Measurements from ENCODE around the gene VSTM4.

DNA sequence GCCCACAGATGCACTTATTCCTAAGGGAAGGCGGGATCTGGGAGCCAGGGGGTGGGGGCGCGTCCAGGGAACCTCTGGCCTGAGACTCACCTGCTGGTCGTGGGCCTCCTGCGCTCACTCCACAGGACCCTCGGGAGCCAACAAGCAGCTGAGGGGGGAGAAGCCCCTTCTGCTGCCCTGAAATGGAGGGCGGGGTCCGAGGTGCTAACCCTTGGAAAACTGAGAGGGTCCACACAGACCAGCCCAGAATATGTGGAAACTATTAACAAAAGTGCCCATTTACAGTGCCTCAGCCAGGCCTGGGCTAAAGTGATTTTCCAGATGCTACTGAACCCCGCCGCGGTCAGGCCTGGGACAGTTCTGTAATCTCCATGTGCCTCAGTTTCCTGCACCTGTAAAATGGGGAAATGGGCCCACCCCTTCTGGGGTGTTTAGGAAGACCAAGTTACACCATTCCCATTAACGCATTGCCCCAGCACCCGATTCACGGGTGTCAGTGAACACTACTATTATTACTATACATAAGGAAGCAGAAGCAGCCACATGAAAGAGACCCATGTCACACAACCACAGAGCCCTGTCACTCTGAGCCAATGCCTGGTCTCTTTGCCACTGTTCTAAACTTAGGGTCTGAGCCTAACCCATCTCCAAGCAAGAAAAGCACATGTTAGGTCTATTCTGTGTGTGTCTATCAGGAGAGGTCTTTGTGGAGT is 630 bp upstream of the VSTM4 start:
- no peak for TF ChIP-seq CTCF (IDR thresholded peaks at IDR 0.05; ENCODE audit: insufficient read depth, low read length)
- no peak for TF ChIP-seq POLR2AphosphoS5 (IDR thresholded peaks at IDR 0.05; ENCODE audit: low read depth)
- TF ChIP-seq REST (IDR thresholded peaks at IDR 0.05; ENCODE audit: insufficient replicate concordance, low read depth) = no peak
- no peak for TF ChIP-seq GABPA (IDR thresholded peaks at IDR 0.05; ENCODE audit: low read depth)

Data from HL-60 (cell line).